Panc1 (cell line): Measurements from ENCODE around the gene SIM2.

ENCODE experiments used
- POLR2AphosphoS5 ChIP-seq: IDR thresholded peaks from 2 replicates; pipeline ENCODE4 v1.6.1; 2012; ENCODE audit warnings: mild to moderate bottlenecking, low read depth, low read length, moderate library complexity
- SIN3A ChIP-seq: IDR thresholded peaks from 2 replicates; pipeline ENCODE4 v1.6.1; 2012; ENCODE audit warnings: low read depth, mild to moderate bottlenecking, low read length, moderate library complexity, borderline replicate concordance; ENCODE audit not compliant: insufficient read depth
- TF ChIP-seq, protein P1 (sequence below): fragments of 450-650 bp; IDR thresholded peaks from 2 replicates; pipeline ENCODE4 v1.5.1; 2017; ENCODE audit warnings: mild to moderate bottlenecking
- TF ChIP-seq, protein P2 (sequence below), 2 experiments: IDR thresholded peaks; 2 replicates each; pipeline ENCODE4 v1.6.1; 2011 to 2012; ENCODE audit warnings: low read depth in 2 of 2, control low read depth in 1 of 2, low read length in 1 of 2, mild to moderate bottlenecking in 1 of 2, moderate library complexity in 1 of 2; ENCODE audit not compliant: insufficient read depth in 1 of 2

DNA sequence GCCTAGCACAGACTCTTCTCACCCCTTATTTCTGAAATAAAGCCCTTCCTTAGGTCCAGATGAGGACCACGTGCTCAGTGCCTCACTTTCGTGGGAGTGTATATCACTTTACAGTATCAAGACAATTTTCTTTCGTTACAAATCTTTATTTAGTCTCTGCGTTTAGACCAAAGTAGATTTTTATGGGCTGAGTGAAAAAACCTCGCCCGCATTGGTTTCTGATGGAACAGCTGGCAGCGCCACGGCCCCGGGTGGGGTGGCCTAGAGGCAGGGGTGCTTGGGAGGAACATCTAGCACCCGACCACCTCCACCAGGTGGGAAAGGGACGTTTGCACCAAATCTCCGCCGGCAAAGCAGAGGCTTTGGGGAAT, 7.6 kb downstream of the SIM2 start:
- TF ChIP-seq, protein P1, sequence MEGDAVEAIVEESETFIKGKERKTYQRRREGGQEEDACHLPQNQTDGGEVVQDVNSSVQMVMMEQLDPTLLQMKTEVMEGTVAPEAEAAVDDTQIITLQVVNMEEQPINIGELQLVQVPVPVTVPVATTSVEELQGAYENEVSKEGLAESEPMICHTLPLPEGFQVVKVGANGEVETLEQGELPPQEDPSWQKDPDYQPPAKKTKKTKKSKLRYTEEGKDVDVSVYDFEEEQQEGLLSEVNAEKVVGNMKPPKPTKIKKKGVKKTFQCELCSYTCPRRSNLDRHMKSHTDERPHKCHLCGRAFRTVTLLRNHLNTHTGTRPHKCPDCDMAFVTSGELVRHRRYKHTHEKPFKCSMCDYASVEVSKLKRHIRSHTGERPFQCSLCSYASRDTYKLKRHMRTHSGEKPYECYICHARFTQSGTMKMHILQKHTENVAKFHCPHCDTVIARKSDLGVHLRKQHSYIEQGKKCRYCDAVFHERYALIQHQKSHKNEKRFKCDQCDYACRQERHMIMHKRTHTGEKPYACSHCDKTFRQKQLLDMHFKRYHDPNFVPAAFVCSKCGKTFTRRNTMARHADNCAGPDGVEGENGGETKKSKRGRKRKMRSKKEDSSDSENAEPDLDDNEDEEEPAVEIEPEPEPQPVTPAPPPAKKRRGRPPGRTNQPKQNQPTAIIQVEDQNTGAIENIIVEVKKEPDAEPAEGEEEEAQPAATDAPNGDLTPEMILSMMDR: no peak
- TF ChIP-seq, protein P2, sequence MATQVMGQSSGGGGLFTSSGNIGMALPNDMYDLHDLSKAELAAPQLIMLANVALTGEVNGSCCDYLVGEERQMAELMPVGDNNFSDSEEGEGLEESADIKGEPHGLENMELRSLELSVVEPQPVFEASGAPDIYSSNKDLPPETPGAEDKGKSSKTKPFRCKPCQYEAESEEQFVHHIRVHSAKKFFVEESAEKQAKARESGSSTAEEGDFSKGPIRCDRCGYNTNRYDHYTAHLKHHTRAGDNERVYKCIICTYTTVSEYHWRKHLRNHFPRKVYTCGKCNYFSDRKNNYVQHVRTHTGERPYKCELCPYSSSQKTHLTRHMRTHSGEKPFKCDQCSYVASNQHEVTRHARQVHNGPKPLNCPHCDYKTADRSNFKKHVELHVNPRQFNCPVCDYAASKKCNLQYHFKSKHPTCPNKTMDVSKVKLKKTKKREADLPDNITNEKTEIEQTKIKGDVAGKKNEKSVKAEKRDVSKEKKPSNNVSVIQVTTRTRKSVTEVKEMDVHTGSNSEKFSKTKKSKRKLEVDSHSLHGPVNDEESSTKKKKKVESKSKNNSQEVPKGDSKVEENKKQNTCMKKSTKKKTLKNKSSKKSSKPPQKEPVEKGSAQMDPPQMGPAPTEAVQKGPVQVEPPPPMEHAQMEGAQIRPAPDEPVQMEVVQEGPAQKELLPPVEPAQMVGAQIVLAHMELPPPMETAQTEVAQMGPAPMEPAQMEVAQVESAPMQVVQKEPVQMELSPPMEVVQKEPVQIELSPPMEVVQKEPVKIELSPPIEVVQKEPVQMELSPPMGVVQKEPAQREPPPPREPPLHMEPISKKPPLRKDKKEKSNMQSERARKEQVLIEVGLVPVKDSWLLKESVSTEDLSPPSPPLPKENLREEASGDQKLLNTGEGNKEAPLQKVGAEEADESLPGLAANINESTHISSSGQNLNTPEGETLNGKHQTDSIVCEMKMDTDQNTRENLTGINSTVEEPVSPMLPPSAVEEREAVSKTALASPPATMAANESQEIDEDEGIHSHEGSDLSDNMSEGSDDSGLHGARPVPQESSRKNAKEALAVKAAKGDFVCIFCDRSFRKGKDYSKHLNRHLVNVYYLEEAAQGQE (IDR thresholded peaks at IDR 0.05; ENCODE audit: insufficient read depth in 1 of 2, low read depth in 2 of 2, low read length in 1 of 2): no peak
- TF ChIP-seq POLR2AphosphoS5: no peak
- no peak for TF ChIP-seq SIN3A
